Fibroblast of mammary gland (primary cell): ENCODE results near the gene CHRNG.

ENCODE experiments used
- DNase-seq: peaks from one replicate; pipeline ENCODE4 v3.0.0-alpha.2; 2010; ENCODE audit warnings: low read depth
- H3K4me3 ChIP-seq: 2 replicates; pipeline ENCODE4 v1.5.1; 2011; ENCODE audit warnings: low read depth, mild to moderate bottlenecking, low read length, moderate library complexity; ENCODE audit not compliant: control insufficient read depth
- CTCF ChIP-seq: conservative IDR thresholded peaks from 2 replicates; pipeline ENCODE4 v1.5.1; 2011; ENCODE audit warnings: low read depth, low read length, inconsistent platforms; ENCODE audit not compliant: control insufficient read depth, insufficient read depth

CHRNG gene

DNA sequence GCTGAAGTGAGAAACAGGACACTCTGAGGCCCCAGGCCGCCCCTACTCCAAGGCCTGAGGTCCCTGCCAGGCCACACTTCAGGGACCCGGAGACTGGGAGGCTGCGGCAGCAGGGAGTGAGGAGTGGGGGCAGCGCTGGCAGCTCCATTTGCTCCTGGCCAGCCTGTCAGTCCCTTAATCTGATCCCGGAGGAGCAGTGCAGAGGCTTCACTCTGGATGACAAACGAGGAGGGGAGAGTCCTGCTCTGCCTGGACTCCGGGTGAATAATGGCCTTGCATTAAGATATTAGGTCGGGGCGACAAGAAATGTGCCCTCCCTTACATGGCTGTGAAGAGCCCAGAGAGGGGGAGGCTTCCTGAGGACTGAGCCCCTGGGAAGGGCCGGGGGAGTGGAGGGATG is 33.6 kb upstream of the CHRNG start:
- no peak for DNase-seq
- H3K4me3 ChIP-seq, result no peak overlapping the region
- TF ChIP-seq CTCF, result no peak

- no peak overlapping the region for H3K4me3 ChIP-seq
- DNase-seq, result no peak
- no peak for TF ChIP-seq CTCF
Measured at GRCh38 chr2:232506709-232507108, 32.8 kb upstream of the CHRNG start.

GRCh38 chr2:232508251-232508650 is 31.2 kb upstream of the CHRNG start:
- no peak for DNase-seq
- H3K4me3 ChIP-seq, result no peak overlapping the region
- TF ChIP-seq CTCF, result no peak

DNA sequence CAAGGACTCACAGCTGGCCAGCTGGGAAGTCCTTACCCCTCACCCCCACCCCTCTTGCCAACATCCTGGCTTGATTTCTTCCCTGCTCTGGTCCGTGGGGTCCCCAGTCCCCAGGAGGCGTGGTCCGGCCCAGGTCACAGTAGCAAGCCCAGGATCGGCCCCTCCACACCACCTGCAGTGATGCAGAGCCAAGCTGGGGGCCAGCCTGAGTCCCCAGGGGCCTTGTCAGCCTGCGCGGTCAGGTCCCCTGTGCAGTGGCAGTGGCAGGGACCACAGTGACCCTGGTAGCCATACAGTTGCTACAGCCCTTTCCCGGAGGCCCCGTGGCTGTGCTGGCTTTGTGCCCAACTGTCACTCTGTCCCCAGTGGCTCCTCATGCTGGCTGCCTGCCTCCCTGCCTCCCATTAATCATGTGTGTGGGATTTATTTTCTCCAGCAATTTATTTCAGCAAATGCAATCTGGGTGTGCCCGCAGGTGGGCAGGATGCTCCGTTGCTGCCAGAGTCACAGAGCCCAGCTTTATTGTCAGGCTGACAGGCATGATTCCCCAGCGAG is 28.1 kb upstream of the CHRNG start:
- no peak for DNase-seq
- H3K4me3 ChIP-seq, result no peak overlapping the region
- no peak for TF ChIP-seq CTCF

- no peak for DNase-seq
- TF ChIP-seq CTCF, result no peak
- H3K4me3 ChIP-seq, result no peak overlapping the region
Measured at GRCh38 chr2:232512602-232513001, 26.9 kb upstream of the CHRNG start.

DNA sequence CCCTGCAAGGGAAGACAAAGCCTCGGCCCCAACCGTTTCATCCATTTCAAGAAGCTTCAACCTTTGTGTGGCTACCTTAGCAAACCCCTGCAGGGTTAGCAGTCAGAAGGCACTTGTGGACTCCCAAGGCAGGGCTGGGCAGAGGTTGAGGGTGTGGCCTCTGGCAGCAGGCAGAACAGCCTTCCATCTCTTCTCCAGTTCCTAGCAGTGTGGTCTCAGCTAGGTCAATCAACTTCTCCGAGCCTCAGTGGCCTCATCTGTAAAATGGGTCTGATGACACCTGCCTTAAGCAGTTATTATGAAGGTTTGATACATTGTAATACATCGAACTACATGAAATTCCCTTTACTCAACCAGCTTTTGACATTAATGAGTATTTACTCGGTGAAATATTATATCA is 26.1 kb upstream of the CHRNG start:
- H3K4me3 ChIP-seq, result no peak overlapping the region
- DNase-seq, result no peak
- TF ChIP-seq CTCF, result no peak

DNA sequence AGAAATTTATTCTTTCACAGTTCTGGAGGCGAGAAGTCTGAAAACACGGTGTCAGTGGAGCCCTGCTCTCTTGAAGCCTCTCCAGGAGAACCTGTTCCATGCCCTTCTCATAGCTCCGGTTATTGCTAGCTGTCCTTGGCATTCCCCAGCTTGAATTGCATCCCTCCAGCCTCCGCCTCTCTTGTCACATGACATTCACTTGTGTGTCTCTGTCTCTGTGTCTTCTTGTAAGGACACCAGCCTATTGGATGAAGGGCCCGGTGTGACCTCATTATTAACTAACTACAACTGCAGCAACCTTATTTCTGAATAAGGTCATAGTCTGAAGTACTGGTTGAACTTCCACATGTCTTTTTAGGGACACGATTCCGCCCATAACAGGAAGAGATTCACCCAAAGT is 23.9 kb upstream of the CHRNG start:
- TF ChIP-seq CTCF, result no peak
- no peak for DNase-seq
- H3K4me3 ChIP-seq, result no peak overlapping the region
